ENCODE measurements around the gene SLC22A4.

GRCh38 chr5:132256086-132256782 is 38.0 kb upstream of the SLC22A4 start:
- TF ChIP-seq, protein P1, sequence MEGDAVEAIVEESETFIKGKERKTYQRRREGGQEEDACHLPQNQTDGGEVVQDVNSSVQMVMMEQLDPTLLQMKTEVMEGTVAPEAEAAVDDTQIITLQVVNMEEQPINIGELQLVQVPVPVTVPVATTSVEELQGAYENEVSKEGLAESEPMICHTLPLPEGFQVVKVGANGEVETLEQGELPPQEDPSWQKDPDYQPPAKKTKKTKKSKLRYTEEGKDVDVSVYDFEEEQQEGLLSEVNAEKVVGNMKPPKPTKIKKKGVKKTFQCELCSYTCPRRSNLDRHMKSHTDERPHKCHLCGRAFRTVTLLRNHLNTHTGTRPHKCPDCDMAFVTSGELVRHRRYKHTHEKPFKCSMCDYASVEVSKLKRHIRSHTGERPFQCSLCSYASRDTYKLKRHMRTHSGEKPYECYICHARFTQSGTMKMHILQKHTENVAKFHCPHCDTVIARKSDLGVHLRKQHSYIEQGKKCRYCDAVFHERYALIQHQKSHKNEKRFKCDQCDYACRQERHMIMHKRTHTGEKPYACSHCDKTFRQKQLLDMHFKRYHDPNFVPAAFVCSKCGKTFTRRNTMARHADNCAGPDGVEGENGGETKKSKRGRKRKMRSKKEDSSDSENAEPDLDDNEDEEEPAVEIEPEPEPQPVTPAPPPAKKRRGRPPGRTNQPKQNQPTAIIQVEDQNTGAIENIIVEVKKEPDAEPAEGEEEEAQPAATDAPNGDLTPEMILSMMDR (IDR thresholded peaks at IDR 0.05; ENCODE audit: control extremely low read depth in 1 of 3, insufficient read depth in 1 of 3, low read depth in 1 of 3, low read length in 3 of 3), result no peak
- TF ChIP-seq POLR2A (IDR thresholded peaks at IDR 0.05; ENCODE audit: control extremely low read depth in 1 of 2, low read depth in 2 of 2, low read length in 2 of 2) (no peak), NRF1 (IDR thresholded peaks at IDR 0.05; ENCODE audit: low read depth, low read length) (no peak), RAD21 (IDR thresholded peaks at IDR 0.05 in 1 of 2, conservative IDR thresholded peaks at IDR 0.05 in 1 of 2; ENCODE audit: low read depth in 2 of 2, low read length in 2 of 2) (no peak)

Data from H1 (cell line).